H1 (cell line): ENCODE measurements around the gene ELMO1. TPM values are rescaled to one million over a fixed set of nuclear protein-coding genes. Genes with fewer than 3 reads are reported as not detected.

Source experiments
- CTCF ChIA-PET: fragments of 300-600 bp; sonication (Branson Sonifier 250); formaldehyde crosslinking; loops from one replicate; lab custom pipeline; 2021; ENCODE audit not compliant: partially characterized antibody; lab: Charles Lee
- POLR2A ChIA-PET: fragments of 300-600 bp; sonication (Branson Sonifier 250); formaldehyde crosslinking; loops from one replicate; lab custom pipeline; 2021; ENCODE audit warnings: inconsistent platforms; ENCODE audit not compliant: partially characterized antibody; lab: Charles Lee
- DNase-seq, 2 experiments: peaks; one replicate each; pipeline versions ENCODE4 v3.0.0 to v3.0.0-alpha.2; 2010 to 2022; ENCODE audit warnings: low spot score in 2 of 2, low read depth in 1 of 2, mixed read lengths in 1 of 2
- FAIRE-seq: peaks from 2 replicates; lab custom pipeline; 2011; peaks lifted over from hg19 to GRCh38; lab: Jason Lieb, UNC
- H2AFZ ChIP-seq: 2 replicates; pipeline ENCODE4 v1.8.1; 2012; ENCODE audit warnings: low read length, inconsistent platforms
- H2AK5ac ChIP-seq: 2 replicates; pipeline ENCODE4 v1.6.1; 2013; ENCODE audit warnings: low read depth, low read length
- H2BK120ac ChIP-seq: replicated peaks from 2 replicates; pipeline ENCODE3; 2013; ENCODE audit warnings: low read depth, low read length, inconsistent platforms
- H2BK12ac ChIP-seq: 2 replicates; pipeline ENCODE4 v1.6.1; 2013; ENCODE audit warnings: low read depth, low read length
- H2BK15ac ChIP-seq: 2 replicates; pipeline ENCODE4 v1.6.1; 2013; ENCODE audit warnings: low read length
- H2BK20ac ChIP-seq: 2 replicates; pipeline ENCODE4 v1.6.1; 2013; ENCODE audit warnings: low read length
- H2BK5ac ChIP-seq: 2 replicates; pipeline ENCODE4 v1.6.1; 2013; ENCODE audit warnings: low read depth, low read length
- H3K14ac ChIP-seq: 2 replicates; pipeline ENCODE4 v1.6.1; 2013; ENCODE audit warnings: inconsistent platforms; ENCODE audit not compliant: insufficient read length
- H3K18ac ChIP-seq: 2 replicates; pipeline ENCODE4 v1.6.1; 2013; ENCODE audit warnings: low read length; ENCODE audit errors: extremely low read depth
- H3K23ac ChIP-seq: 2 replicates; pipeline ENCODE4 v1.6.1; 2013; ENCODE audit warnings: inconsistent platforms; ENCODE audit not compliant: insufficient read length
- H3K23me2 ChIP-seq: 2 replicates; pipeline ENCODE4 v1.6.1; 2013; ENCODE audit warnings: low read depth, low read length
- H3K27ac ChIP-seq: 2 replicates; pipeline ENCODE4 v1.6.1; 2011; ENCODE audit warnings: low read depth, low read length, inconsistent platforms
- H3K27me3 ChIP-seq, 4 experiments: replicated peaks in 1 of 4; 1 replicate in 1 of 4; 2 replicates in 3 of 4; pipeline versions ENCODE4 v1.6.1 to v1.8.1; 2011 to 2013; ENCODE audit warnings: low read length in 3 of 4, mild to moderate bottlenecking in 3 of 4, inconsistent platforms in 2 of 4, mixed read lengths in 2 of 4, moderate library complexity in 1 of 4; ENCODE audit not compliant: control insufficient read depth in 3 of 4, insufficient read depth in 3 of 4; ENCODE audit errors: extremely low read depth in 1 of 4
- H3K36me3 ChIP-seq, 4 experiments: 2 replicates each; pipeline versions ENCODE4 v1.6.1 to v1.8.1; 2011 to 2013; ENCODE audit warnings: mild to moderate bottlenecking in 4 of 4, low read length in 3 of 4, moderate library complexity in 2 of 4, control low read depth in 1 of 4, inconsistent platforms in 1 of 4; ENCODE audit not compliant: insufficient read depth in 4 of 4, control insufficient read depth in 2 of 4
- H3K4ac ChIP-seq: replicated peaks from 2 replicates; pipeline ENCODE3; 2013; ENCODE audit warnings: low read length, low read depth, mixed read lengths, inconsistent platforms; ENCODE audit not compliant: insufficient read length
- H3K4me1 ChIP-seq, 4 experiments: replicated peaks in 1 of 4; 1 replicate in 1 of 4; 2 replicates in 3 of 4; pipeline versions ENCODE4 v1.6.1 to v1.8.1; 2011 to 2013; ENCODE audit warnings: low read length in 3 of 4, inconsistent platforms in 2 of 4, mixed read lengths in 1 of 4; ENCODE audit not compliant: insufficient read depth in 4 of 4, control insufficient read depth in 3 of 4
- H3K4me2 ChIP-seq, 2 experiments: 2 replicates each; pipeline versions ENCODE4 v1.6.1 to v1.8.1; 2011 to 2013; ENCODE audit warnings: low read depth in 2 of 2, low read length in 2 of 2, control low read depth in 1 of 2, inconsistent platforms in 1 of 2, mild to moderate bottlenecking in 1 of 2; ENCODE audit not compliant: insufficient read depth in 1 of 2
- H3K4me3 ChIP-seq, 4 experiments: fragments of 200-600, 300-600 bp in 1 of 4; sonication (generic), shearing (Covaris generic), sonication (Bioruptor Twin) in 1 of 4; 2 replicates each; pipeline versions ENCODE4 v1.5.1 to v1.8.1; 2011 to 2016; ENCODE audit warnings: low read length in 4 of 4, low read depth in 3 of 4, control low read depth in 2 of 4, inconsistent platforms in 2 of 4, mild to moderate bottlenecking in 2 of 4, mixed read lengths in 1 of 4, moderate library complexity in 1 of 4; ENCODE audit not compliant: insufficient read depth in 2 of 4; ENCODE audit errors: extremely low read depth in 1 of 4
- H3K56ac ChIP-seq: replicated peaks from 2 replicates; pipeline ENCODE3; 2013; ENCODE audit warnings: low read depth, mild to moderate bottlenecking, mixed read lengths, low read length, inconsistent platforms; ENCODE audit not compliant: insufficient read length
- H3K79me1 ChIP-seq: 2 replicates; pipeline ENCODE4 v1.6.1; 2013; ENCODE audit warnings: low read depth, low read length, control low read depth
- H3K79me2 ChIP-seq, 2 experiments: 2 replicates each; pipeline versions ENCODE4 v1.6.1 to v1.8.1; 2012 to 2013; ENCODE audit warnings: low read length in 2 of 2, mild to moderate bottlenecking in 2 of 2, inconsistent platforms in 1 of 2; ENCODE audit not compliant: insufficient read depth in 2 of 2, control insufficient read depth in 1 of 2
- H3K9ac ChIP-seq, 4 experiments: replicated peaks in 1 of 4; 1 replicate in 1 of 4; 2 replicates in 3 of 4; pipeline versions ENCODE4 v1.6.1 to v1.8.1; 2011 to 2013; ENCODE audit warnings: low read depth in 3 of 4, low read length in 3 of 4, control low read depth in 2 of 4, mild to moderate bottlenecking in 2 of 4, moderate library complexity in 2 of 4, inconsistent platforms in 1 of 4; ENCODE audit errors: extremely low read depth in 1 of 4
- H3K9me3 ChIP-seq, 2 experiments: 2 replicates each; pipeline versions ENCODE4 v1.6.1 to v1.8.1; 2012 to 2013; ENCODE audit warnings: mild to moderate bottlenecking in 2 of 2, moderate library complexity in 2 of 2, control low read depth in 1 of 2, inconsistent platforms in 1 of 2, low read depth in 1 of 2, low read length in 1 of 2, mixed read lengths in 1 of 2; ENCODE audit not compliant: insufficient read depth in 2 of 2
- H4K20me1 ChIP-seq, 2 experiments: replicated peaks in 1 of 2; 2 replicates each; pipeline versions ENCODE3 to v1.8.1; 2011 to 2013; ENCODE audit warnings: inconsistent platforms in 2 of 2, low read length in 2 of 2, mild to moderate bottlenecking in 1 of 2; ENCODE audit not compliant: insufficient read depth in 2 of 2, control insufficient read depth in 1 of 2
- H4K5ac ChIP-seq: 2 replicates; pipeline ENCODE4 v1.6.1; 2013; ENCODE audit warnings: low read length, low read depth, mixed read lengths, inconsistent platforms; ENCODE audit not compliant: insufficient read length
- H4K8ac ChIP-seq: 2 replicates; pipeline ENCODE4 v1.8.0; 2013; ENCODE audit warnings: mild to moderate bottlenecking, moderate library complexity, low read length, inconsistent platforms; ENCODE audit not compliant: insufficient read depth; ENCODE audit errors: extremely low read depth
- H4K91ac ChIP-seq: replicated peaks from 2 replicates; pipeline ENCODE3; 2013; ENCODE audit warnings: low read length, mixed read lengths, inconsistent platforms; ENCODE audit not compliant: insufficient read length
- CBX5 ChIP-seq: fragments of 300-800, 300-1000 bp; sonication (generic); IDR thresholded peaks from 2 replicates; pipeline ENCODE4 v1.7.1; 2016; ENCODE audit warnings: antibody characterized with exemption, low read length, low read depth
- CHD1 ChIP-seq: IDR thresholded peaks from 2 replicates; pipeline ENCODE4 v1.6.1; 2012; ENCODE audit warnings: low read depth, low read length, improper control_type of control experiment
- CHD2 ChIP-seq: IDR thresholded peaks from 2 replicates; pipeline ENCODE4 v1.6.1; 2012; ENCODE audit warnings: low read length, improper control_type of control experiment
- JUN ChIP-seq: IDR thresholded peaks from 2 replicates; pipeline ENCODE4 v1.6.1; 2011; ENCODE audit warnings: low read depth, mild to moderate bottlenecking, improper control_type of control experiment, low read length
- KDM5A ChIP-seq: fragments of 200-600 bp; IDR thresholded peaks from 2 replicates; pipeline ENCODE4 v1.7.1; 2012; ENCODE audit warnings: mild to moderate bottlenecking, low read length, inconsistent platforms, mixed read lengths
- RBBP5 ChIP-seq: IDR thresholded peaks from 2 replicates; pipeline ENCODE4 v1.7.1; 2012; ENCODE audit warnings: low read depth, mild to moderate bottlenecking, inconsistent platforms, low read length, moderate library complexity, borderline replicate concordance
- RNF2 ChIP-seq: fragments of 200-900, 300-1000 bp; sonication (generic); IDR thresholded peaks from 2 replicates; pipeline ENCODE4 v1.7.1; 2016; ENCODE audit warnings: borderline replicate concordance, low read depth, mild to moderate bottlenecking, antibody characterized with exemption, low read length; ENCODE audit not compliant: poor library complexity, severe bottlenecking; ENCODE audit errors: missing control alignments
- SIX5 ChIP-seq: IDR thresholded peaks from 2 replicates; pipeline ENCODE4 v1.6.1; 2011; ENCODE audit warnings: mild to moderate bottlenecking, low read depth, low read length
- SUZ12 ChIP-seq: fragments of 200-600 bp; sonication (generic); IDR thresholded peaks from 2 replicates; pipeline ENCODE4 v1.6.1; 2012; ENCODE audit warnings: mild to moderate bottlenecking, inconsistent platforms, low read length, moderate library complexity, mixed read lengths
- TAF7 ChIP-seq: optimal IDR thresholded peaks from 2 replicates; pipeline ENCODE3; 2011; ENCODE audit warnings: low read depth, mild to moderate bottlenecking, inconsistent platforms, low read length, moderate library complexity, borderline replicate concordance
- WGBS, 2 experiments: shearing (Covaris generic) in 1 of 2; methylation state at CpG; one replicate each; pipeline versions ENCODE4 v1.1.6 to v1.1.7; 2013 to 2015; ENCODE audit warnings: low lambda C conversion rate in 2 of 2, mixed read lengths in 2 of 2, inconsistent platforms in 1 of 2, low coverage in 1 of 2, missing lambda C conversion rate in 1 of 2; ENCODE audit not compliant: insufficient replicate concordance in 2 of 2, insufficient coverage in 1 of 2, insufficient read length in 1 of 2; ENCODE audit errors: extremely low coverage in 1 of 2, missing lambda C conversion rate in 1 of 2; 5-methylcytosine and 5-hydroxymethylcytosine counted together
- polyA plus RNA-seq, 7 experiments: library from polyadenylated mRNA; depleted of rRNA in 3 of 7; stranded (reverse) in 5 of 7; unstranded in 2 of 7; fragments of >200 nt in 5 of 7; fragments of 200-250 nt in 2 of 7; gene quantifications; 1 replicate in 5 of 7; 2 replicates in 1 of 7; 4 replicates in 1 of 7; pipeline versions ENCODE4 v1.2.1 to v1.2.3, GENCODE V29; 2011 to 2013; ENCODE audit warnings: missing spikeins in 2 of 7, mixed read lengths in 2 of 7
- total RNA-seq: library from RNA; stranded (reverse); fragmentation: NEBNext Ultra II Directional; extraction: Animal tissue kit (Norgen Biotek cat#: 25700); gene quantifications from 2 replicates; pipeline ENCODE4 v1.2.1, GENCODE V29; 2021

ELMO1 gene
- total and polyA plus RNA-seq, 2 of the 8 experiments (the other 6 are each of a cell fraction or from before 2014, with no cell fraction given), result 18.4 to 21.0 TPM

GRCh38 chr7:36916116-36916515, 532.5 kb downstream of the ELMO1 start:
- H3K79me1 ChIP-seq, result no peaks in the 10 kb centered on the region
- H4K8ac ChIP-seq, result no peak overlapping the region
- no peak overlapping the region for H3K56ac ChIP-seq
- H3K4me2 ChIP-seq, result no peak overlapping the region
- H3K9ac ChIP-seq, result no peak overlapping the region
- no peak overlapping the region for H3K4me3 ChIP-seq
- no peak overlapping the region for H3K4ac ChIP-seq
- H4K91ac ChIP-seq, result no peak overlapping the region
- H2BK12ac ChIP-seq, result no peak overlapping the region
- no peak overlapping the region for H2AK5ac ChIP-seq
- CTCF ChIA-PET, result interaction anchor here (0.7 to 1.0 kb wide), 4 partner anchors 22 to 267 kb away, joined by 3 to 5 read pairs (median 3); no protein-coding TSS in a partner anchor
- no peak overlapping the region for H3K18ac ChIP-seq
- TF ChIP-seq SIX5 (no peak), JUN (no peak), KDM5A (no peak), SUZ12 (no peak), RNF2 (no peak), CBX5 (no peak), CHD2 (no peak), TAF7 (no peak), CHD1 (no peak), RBBP5 (no peak)
- H2AFZ ChIP-seq, result no peak overlapping the region
- H2BK15ac ChIP-seq, result no peak overlapping the region
- H3K27ac ChIP-seq, result no peak overlapping the region
- H2BK5ac ChIP-seq, result no peak overlapping the region
- FAIRE-seq (no peak), DNase-seq (no peak)
- H2BK120ac ChIP-seq, result no peak overlapping the region
- H3K4me1 ChIP-seq, result no peaks in the 10 kb centered on the region
- POLR2A ChIA-PET, result no interaction called here
- H3K23ac ChIP-seq, result no peak overlapping the region
- no peak overlapping the region for H3K14ac ChIP-seq
- no peaks in the 10 kb centered on the region for H3K9me3 ChIP-seq
- H2BK20ac ChIP-seq, result no peak overlapping the region
- H3K36me3 ChIP-seq, result no peaks in the 10 kb centered on the region
- WGBS, 2 experiments, result 73% methylated on average over 3 of the region's 3 CpGs; no CpG with 5 or more reads in 1 of the 2 experiments
- no peaks in the 10 kb centered on the region for H3K23me2 ChIP-seq
- no peaks in the 10 kb centered on the region for H4K20me1 ChIP-seq
- H3K27me3 ChIP-seq, result no peaks in the 10 kb centered on the region
- H4K5ac ChIP-seq, result no peak overlapping the region
- no peaks in the 10 kb centered on the region for H3K79me2 ChIP-seq
